ENCODE measurements around the gene EFCAB14. TPM values are rescaled to one million over a fixed set of nuclear protein-coding genes. Genes with fewer than 3 reads are reported as not detected.
"Not testable (repeated sequence)": the region's sequence is repeated elsewhere in the genome, so short reads cannot be mapped to it uniquely, and the experiment has no call there.

The EFCAB14 gene
- total RNA-seq, 1 donor from 2014 or later = 67.3 TPM

GRCh38 chr1:46735708-46736324 is 16.9 kb upstream of the EFCAB14 start:
- H3K4me3 ChIP-seq = no peak overlapping the region
- no peak overlapping the region for H3K27ac ChIP-seq
- intact Hi-C loops (cut with DNase I) = no loop called here
- no peak for DNase-seq (ENCODE audit: extremely low spot score in 2 of 2)
- H3K9me3 ChIP-seq = no peaks in the 10 kb centered on the region
- no peaks in the 10 kb centered on the region for H3K27me3 ChIP-seq
- H3K36me3 ChIP-seq = no peaks in the 10 kb centered on the region
- TF ChIP-seq POLR2A (IDR thresholded peaks at IDR 0.05) = no peak
- TF ChIP-seq POLR2AphosphoS5 (IDR thresholded peaks at IDR 0.05; ENCODE audit: insufficient read depth in 1 of 2, low read depth in 1 of 2) = no peak
- TF ChIP-seq CTCF (IDR thresholded peaks at IDR 0.05) = no peak
- no peaks in the 10 kb centered on the region for H3K4me1 ChIP-seq

- intact Hi-C loops (cut with DNase I) = loop anchor here (10.0 kb wide), 3 partner anchors 114 to 324 kb away; partner anchors contain the start of gene MOB3C
- not testable (repeated sequence) for DNase-seq (ENCODE audit: extremely low spot score in 2 of 2); H3K27ac ChIP-seq; H3K4me3 ChIP-seq; H3K9me3 ChIP-seq; H3K27me3 ChIP-seq; H3K36me3 ChIP-seq; H3K4me1 ChIP-seq
These were observed 9.5 kb upstream of the EFCAB14 start for GRCh38 chr1:46728327-46728873.

GRCh38 chr1:46725736-46726108 is 6.8 kb upstream of the EFCAB14 start:
- TF ChIP-seq POLR2A (IDR thresholded peaks at IDR 0.05) (no peak), CTCF (IDR thresholded peaks at IDR 0.05) (no peak), POLR2AphosphoS5 (IDR thresholded peaks at IDR 0.05; ENCODE audit: insufficient read depth in 1 of 2, low read depth in 1 of 2) (no peak)
- Histone ChIP-seq H3K27ac (no peak overlapping the region), H3K4me3 (no peak overlapping the region), H3K4me1 (no peaks in the 10 kb centered on the region), H3K9me3 (no peaks in the 10 kb centered on the region), H3K36me3 (no peaks in the 10 kb centered on the region), H3K27me3 (no peaks in the 10 kb centered on the region)
- no peak for DNase-seq (ENCODE audit: extremely low spot score in 2 of 2)
- intact Hi-C loops (cut with DNase I) = loop anchor here (10.0 kb wide), 3 partner anchors 111 to 321 kb away; partner anchors contain the start of gene MOB3C

GRCh38 chr1:46724991-46725735 is 6.2 kb upstream of the EFCAB14 start:
- no peaks in the 10 kb centered on the region for H3K27me3 ChIP-seq
- intact Hi-C loops (cut with DNase I) = loop anchor here (10.0 kb wide), 3 partner anchors 110 to 320 kb away; partner anchors contain the start of gene MOB3C
- no peak for TF ChIP-seq POLR2AphosphoS5 (IDR thresholded peaks at IDR 0.05; ENCODE audit: insufficient read depth in 1 of 2, low read depth in 1 of 2)
- peak; percentile 56 to 86 (median 69) for TF ChIP-seq CTCF (IDR thresholded peaks at IDR 0.05)
- TF ChIP-seq POLR2A (IDR thresholded peaks at IDR 0.05) = no peak
- H3K9me3 ChIP-seq = no peaks in the 10 kb centered on the region
- H3K4me1 ChIP-seq = no peaks in the 10 kb centered on the region
- no peak overlapping the region for H3K27ac ChIP-seq
- no peak overlapping the region for H3K4me3 ChIP-seq
- DNase-seq (ENCODE audit: extremely low spot score in 2 of 2) = no peak
- H3K36me3 ChIP-seq = no peaks in the 10 kb centered on the region

- H3K9me3 ChIP-seq = no peaks in the 10 kb centered on the region
- no peak for TF ChIP-seq CTCF (IDR thresholded peaks at IDR 0.05)
- no peak for TF ChIP-seq POLR2A (IDR thresholded peaks at IDR 0.05)
- no peak for TF ChIP-seq POLR2AphosphoS5 (IDR thresholded peaks at IDR 0.05; ENCODE audit: insufficient read depth in 1 of 2, low read depth in 1 of 2)
- H3K36me3 ChIP-seq = no peaks in the 10 kb centered on the region
- H3K27me3 ChIP-seq = no peaks in the 10 kb centered on the region
- H3K4me3 ChIP-seq = no peak overlapping the region
- peaks cover 8% of the 10 kb centered on the region for H3K4me1 ChIP-seq
- no peak overlapping the region for H3K27ac ChIP-seq
- intact Hi-C loops (cut with DNase I) = loop anchor here (10.0 kb wide), 3 partner anchors 109 to 319 kb away; partner anchors contain the start of gene MOB3C
- no peak for DNase-seq (ENCODE audit: extremely low spot score in 2 of 2)
These were observed 5.0 kb upstream of the EFCAB14 start for GRCh38 chr1:46723901-46724300.
